GM12878 (cell line): ENCODE measurements around the gene PGM5. TPM values are rescaled to one million over a fixed set of nuclear protein-coding genes. Genes with fewer than 3 reads are reported as not detected.

Experiments
- BMI1 ChIP-seq: fragments of 450-650 bp; IDR thresholded peaks from 2 replicates; pipeline ENCODE4 v1.6.1; 2016; ENCODE audit warnings: mild to moderate bottlenecking, moderate library complexity, borderline replicate concordance
- CREB1 ChIP-seq: IDR thresholded peaks from 2 replicates; pipeline ENCODE4 v1.6.1; 2012; ENCODE audit warnings: low read depth, mild to moderate bottlenecking, inconsistent platforms
- CREM ChIP-seq: IDR thresholded peaks from 2 replicates; pipeline ENCODE4 v1.6.1; 2014; ENCODE audit warnings: antibody characterized with exemption, low read depth
- HDAC6 ChIP-seq: fragments of 200-600 bp; sonication (generic); IDR thresholded peaks from one replicate; pipeline ENCODE4 v1.8.0; 2017; ENCODE audit warnings: antibody characterized with exemption; ENCODE audit not compliant: unreplicated experiment
- NFIC ChIP-seq: IDR thresholded peaks from 2 replicates; pipeline ENCODE4 v1.6.1; 2012; ENCODE audit warnings: low read depth, mild to moderate bottlenecking, inconsistent platforms, low read length, moderate library complexity
- PBX3 ChIP-seq: IDR thresholded peaks from 2 replicates; pipeline ENCODE4 v1.6.1; 2011; ENCODE audit warnings: mild to moderate bottlenecking, low read depth, low read length, moderate library complexity; ENCODE audit not compliant: insufficient replicate concordance
- RB1 ChIP-seq: fragments of 450-650 bp; formaldehyde crosslinking; IDR thresholded peaks from 2 replicates; pipeline ENCODE4 v1.6.1; 2017; ENCODE audit warnings: mild to moderate bottlenecking, borderline replicate concordance
- RCOR1 ChIP-seq: conservative IDR thresholded peaks from 2 replicates; pipeline ENCODE4 v1.6.1; 2012; ENCODE audit warnings: low read depth, low read length, improper control_type of control experiment
- RELB ChIP-seq: fragments of 450-650 bp; IDR thresholded peaks from 2 replicates; pipeline ENCODE4 v1.6.1; 2017; ENCODE audit warnings: low read depth, mild to moderate bottlenecking, moderate library complexity
- REST ChIP-seq: IDR thresholded peaks from 2 replicates; pipeline ENCODE4 v1.6.1; 2012; ENCODE audit warnings: mild to moderate bottlenecking, low read depth, low read length
- SIN3A ChIP-seq: IDR thresholded peaks from 2 replicates; pipeline ENCODE4 v1.6.1; 2012; ENCODE audit warnings: low read depth, low read length, improper control_type of control experiment
- SUPT20H ChIP-seq: IDR thresholded peaks from 2 replicates; pipeline ENCODE4 v1.6.1; 2011; ENCODE audit warnings: low read depth, mild to moderate bottlenecking, low read length, moderate library complexity, borderline replicate concordance; ENCODE audit not compliant: control insufficient read depth
- TCF7 ChIP-seq: IDR thresholded peaks from 2 replicates; pipeline ENCODE4 v1.6.1; 2014; ENCODE audit warnings: antibody characterized with exemption, borderline replicate concordance
- ZBTB33 ChIP-seq: fragments of 450-650 bp; IDR thresholded peaks from 2 replicates; pipeline ENCODE4 v1.6.1; 2017; ENCODE audit warnings: mild to moderate bottlenecking
- ZNF687 ChIP-seq: fragments of 450-650 bp; IDR thresholded peaks from 2 replicates; pipeline ENCODE4 v1.6.1; 2017; ENCODE audit warnings: mild to moderate bottlenecking, moderate library complexity
- ZZZ3 ChIP-seq: IDR thresholded peaks from 2 replicates; pipeline ENCODE4 v1.6.1; 2011; ENCODE audit warnings: low read depth; ENCODE audit not compliant: control insufficient read depth, insufficient read length
- polyA plus RNA-seq, 11 experiments: library from polyadenylated mRNA; depleted of rRNA in 4 of 11; unstranded in 6 of 11; stranded (reverse) in 5 of 11; fragments of >200 nt; fragmentation: Nextera tagmentation in 4 of 11; fragmentation: Illumina TruSeq in 1 of 11; extraction: Ambion mirVana in 4 of 11; extraction: Trizol in 1 of 11; gene quantifications; 1 replicate in 1 of 11; 2 replicates in 10 of 11; pipeline versions ENCODE4 v1.2.1 to v1.2.3, GENCODE V29; 2011 to 2016; ENCODE audit warnings: inconsistent platforms in 2 of 11, missing spikeins in 2 of 11, low read depth in 1 of 11
- total RNA-seq, 4 experiments: library from RNA; depleted of rRNA in 3 of 4; stranded (reverse); fragments of >200 nt in 3 of 4; fragmentation: Illumina TruSeq in 1 of 4; extraction: Trizol in 1 of 4; gene quantifications; 2 replicates each; pipeline versions ENCODE4 v1.2.1 to v1.2.3, GENCODE V29; 2013 to 2021

PGM5 gene
- total and polyA plus RNA-seq, 10 of the 15 experiments (the other 5 are each of a cell fraction or from before 2014, with no cell fraction given): 0.28 to 0.73 TPM; not detected in 8

- TF ChIP-seq REST (no peak), RB1 (no peak), ZZZ3 (no peak), CREB1 (peak; percentile 20; the same call in 1 of the 2 replicates), ZBTB33 (no peak), RCOR1 (0 out of 2 replicates have a peak, but pooled peaks have one; percentile 37), RELB (peak; percentile 60; the same call in 1 of the 2 replicates), HDAC6 (no peak), NFIC (peak; percentile 99), PBX3 (no peak), BMI1 (peak; percentile 59; the same call in 1 of the 2 replicates), TCF7 (peak; percentile 61; the same call in 1 of the 2 replicates), SIN3A (no peak), ZNF687 (no peak), CREM (peak; percentile 59; the same call in 1 of the 2 replicates), SUPT20H (no peak)
Observed at GRCh38 chr9:68577774-68578591, 221.6 kb downstream of the PGM5 start (continued).
